NCI-H2227 (cell line): ENCODE results near the gene ABHD17A.
"Not testable (repeated sequence)": the region's sequence is repeated elsewhere in the genome, so short reads cannot be mapped to it uniquely, and the experiment has no call there.

Experiments used
- DNase-seq: peaks from one replicate; lab custom pipeline; 2025; ENCODE audit not compliant: unreplicated experiment; lab: John Stamatoyannopoulos, UW

The ABHD17A gene

GRCh38 chr19:1881393-1882088 is 3.8 kb downstream of the ABHD17A start:
- not testable (repeated sequence) for DNase-seq

GRCh38 chr19:1880611-1881392 is 4.5 kb downstream of the ABHD17A start:
- no peak for DNase-seq

GRCh38 chr19:1879982-1880381 is 5.3 kb downstream of the ABHD17A start:
- DNase-seq = not testable (repeated sequence)

GRCh38 chr19:1878583-1878982 is 6.7 kb downstream of the ABHD17A start:
- DNase-seq = not testable (repeated sequence)

GRCh38 chr19:1877280-1877660 is 8.0 kb downstream of the ABHD17A start:
- not testable (repeated sequence) for DNase-seq

GRCh38 chr19:1876496-1877279 is 8.6 kb downstream of the ABHD17A start:
- not testable (repeated sequence) for DNase-seq

GRCh38 chr19:1875646-1876495 is 9.4 kb downstream of the ABHD17A start:
- peak; percentile 91 for DNase-seq

- DNase-seq = not testable (repeated sequence)
Measured at GRCh38 chr19:1875265-1875645, 10.0 kb downstream of the ABHD17A start.

- no peak for DNase-seq
Measured at GRCh38 chr19:1874554-1875185, 10.6 kb downstream of the ABHD17A start.

- DNase-seq = no peak
Measured at GRCh38 chr19:1873524-1874473, 11.5 kb downstream of the ABHD17A start.

- DNase-seq = no peak
Measured at GRCh38 chr19:1872807-1873523, 12.3 kb downstream of the ABHD17A start.

- no peak for DNase-seq
Measured at GRCh38 chr19:1871630-1872029, 13.7 kb downstream of the ABHD17A start.

GRCh38 chr19:1871140-1871597 is 14.1 kb downstream of the ABHD17A start:
- DNase-seq = no peak

GRCh38 chr19:1868971-1869370 is 16.3 kb downstream of the ABHD17A start:
- no peak for DNase-seq

- no peak for DNase-seq
Measured at GRCh38 chr19:1867349-1867724, 18.0 kb downstream of the ABHD17A start.

- DNase-seq = no peak
Measured at GRCh38 chr19:1866693-1867348, 18.5 kb downstream of the ABHD17A start.

GRCh38 chr19:1865172-1866010 is 19.9 kb downstream of the ABHD17A start:
- no peak for DNase-seq
